H9 (cell line): ENCODE results near the gene FLVCR2. TPM values are rescaled to one million over a fixed set of nuclear protein-coding genes. Genes with fewer than 3 reads are reported as not detected.
A peak's percentile ranks its signal among the peaks of the same experiment; 100 is the strongest.

Experiments
- DNase-seq: peaks from one replicate; pipeline ENCODE4 v3.0.0-alpha.2; 2017
- H2AFZ ChIP-seq: one replicate; pipeline ENCODE4 v1.6.1; 2013; ENCODE audit warnings: mild to moderate bottlenecking, low read length, control low read depth, moderate library complexity
- H2AK5ac ChIP-seq: 2 replicates; pipeline ENCODE4 v1.6.1; 2013; ENCODE audit warnings: low read length, control low read depth, mixed read lengths; ENCODE audit not compliant: insufficient read length
- H2BK120ac ChIP-seq: one replicate; pipeline ENCODE4 v1.6.1; 2013; ENCODE audit warnings: low read depth, mild to moderate bottlenecking, low read length, control low read depth, inconsistent platforms; ENCODE audit not compliant: poor library complexity, severe bottlenecking
- H2BK12ac ChIP-seq: 2 replicates; pipeline ENCODE4 v1.6.1; 2013; ENCODE audit warnings: low read length, control low read depth, mixed read lengths, low read depth; ENCODE audit not compliant: insufficient read length
- H2BK15ac ChIP-seq: 2 replicates; pipeline ENCODE4 v1.6.1; 2013; ENCODE audit warnings: low read depth, low read length, control low read depth
- H2BK20ac ChIP-seq: one replicate; pipeline ENCODE4 v1.6.1; 2013; ENCODE audit warnings: low read depth, mild to moderate bottlenecking, low read length, control low read depth, inconsistent platforms; ENCODE audit not compliant: poor library complexity, severe bottlenecking
- H2BK5ac ChIP-seq: 2 replicates; pipeline ENCODE4 v1.6.1; 2013; ENCODE audit warnings: low read length, control low read depth, mixed read lengths; ENCODE audit not compliant: insufficient read length
- H3K14ac ChIP-seq: 2 replicates; pipeline ENCODE4 v1.6.1; 2013; ENCODE audit warnings: low read length, control low read depth; ENCODE audit not compliant: insufficient read depth
- H3K18ac ChIP-seq: 2 replicates; pipeline ENCODE4 v1.6.1; 2013; ENCODE audit warnings: low read depth, mild to moderate bottlenecking, mixed read lengths, low read length, control low read depth; ENCODE audit not compliant: insufficient read length
- H3K23ac ChIP-seq: 2 replicates; pipeline ENCODE4 v1.6.1; 2013; ENCODE audit warnings: low read length, control low read depth, mixed read lengths, low read depth; ENCODE audit not compliant: insufficient read length
- H3K23me2 ChIP-seq: 2 replicates; pipeline ENCODE4 v1.6.1; 2013; ENCODE audit warnings: low read depth, mild to moderate bottlenecking, mixed read lengths, low read length, control low read depth; ENCODE audit not compliant: insufficient read length, poor library complexity, severe bottlenecking
- H3K27ac ChIP-seq: 2 replicates; pipeline ENCODE4 v1.5.1; 2013; ENCODE audit warnings: low read length, control low read depth, mixed read lengths, low read depth; ENCODE audit not compliant: insufficient read length
- H3K27me3 ChIP-seq: 2 replicates; pipeline ENCODE4 v1.6.1; 2013; ENCODE audit warnings: low read length, control low read depth, inconsistent platforms; ENCODE audit not compliant: insufficient read depth
- H3K4ac ChIP-seq: 2 replicates; pipeline ENCODE4 v1.6.1; 2013; ENCODE audit warnings: low read depth, mild to moderate bottlenecking, control low read depth, inconsistent platforms, low read length, moderate library complexity
- H3K4me1 ChIP-seq: 2 replicates; pipeline ENCODE4 v1.6.1; 2013; ENCODE audit warnings: low read length, control low read depth, inconsistent platforms; ENCODE audit not compliant: insufficient read depth
- H3K4me2 ChIP-seq: 2 replicates; pipeline ENCODE4 v1.6.1; 2013; ENCODE audit warnings: low read length, control low read depth, mixed read lengths; ENCODE audit not compliant: insufficient read length, insufficient read depth
- H3K56ac ChIP-seq: 2 replicates; pipeline ENCODE4 v1.6.1; 2013; ENCODE audit warnings: low read depth, mild to moderate bottlenecking, mixed read lengths, low read length, control low read depth; ENCODE audit not compliant: insufficient read length
- H3K79me1 ChIP-seq: 2 replicates; pipeline ENCODE4 v1.6.1; 2013; ENCODE audit warnings: low read depth, mild to moderate bottlenecking, moderate library complexity, low read length, control low read depth, inconsistent platforms; ENCODE audit not compliant: insufficient read depth, poor library complexity, severe bottlenecking
- H3K79me2 ChIP-seq: 2 replicates; pipeline ENCODE4 v1.6.1; 2013; ENCODE audit warnings: low read length, control low read depth, inconsistent platforms; ENCODE audit not compliant: insufficient read depth
- H3K9ac ChIP-seq: 2 replicates; pipeline ENCODE4 v1.6.1; 2013; ENCODE audit warnings: low read length, control low read depth, mixed read lengths; ENCODE audit not compliant: insufficient read length; ENCODE audit errors: extremely low read depth
- H3K9me3 ChIP-seq: one replicate; pipeline ENCODE4 v1.6.1; 2013; ENCODE audit warnings: low read depth, low read length, inconsistent platforms; ENCODE audit not compliant: control insufficient read depth
- H3T11ph ChIP-seq: one replicate; pipeline ENCODE4 v1.6.1; 2013; ENCODE audit warnings: mild to moderate bottlenecking, low read length, control low read depth, inconsistent platforms
- H4K20me1 ChIP-seq: one replicate; pipeline ENCODE4 v1.6.1; 2013; ENCODE audit not compliant: control insufficient read depth, insufficient read length, insufficient read depth
- H4K5ac ChIP-seq: 2 replicates; pipeline ENCODE4 v1.6.1; 2013; ENCODE audit warnings: low read depth, mild to moderate bottlenecking, mixed read lengths, low read length, control low read depth; ENCODE audit not compliant: insufficient read length
- H4K8ac ChIP-seq: replicated peaks from 2 replicates; pipeline ENCODE4 v1.6.1; 2013; ENCODE audit warnings: low read length, control low read depth, mixed read lengths, low read depth; ENCODE audit not compliant: insufficient read length
- H4K91ac ChIP-seq: 2 replicates; pipeline ENCODE4 v1.6.1; 2013; ENCODE audit warnings: low read depth, mild to moderate bottlenecking, moderate library complexity, mixed read lengths, low read length, control low read depth; ENCODE audit not compliant: insufficient read length
- H3K27ac Mint-ChIP-seq, 3 experiments: 2 replicates in 2 of 3; 3 replicates in 1 of 3; pipeline ENCODE4 v1.8.0; 2020 to 2021; ENCODE audit warnings: mixed read lengths in 3 of 3, mild to moderate bottlenecking in 1 of 3, moderate library complexity in 1 of 3
- H3K27me3 Mint-ChIP-seq: 2 replicates; pipeline ENCODE4 v1.8.0; 2021; ENCODE audit warnings: low read depth, mild to moderate bottlenecking, moderate library complexity, mixed read lengths
- H3K36me3 Mint-ChIP-seq, 3 experiments: 2 replicates in 2 of 3; 3 replicates in 1 of 3; pipeline ENCODE4 v1.8.0; 2020 to 2021; ENCODE audit warnings: low read depth in 3 of 3, mixed read lengths in 3 of 3; ENCODE audit not compliant: insufficient read depth in 1 of 3
- H3K4me1 Mint-ChIP-seq, 2 experiments: 2 replicates each; pipeline ENCODE4 v1.8.0; 2020; ENCODE audit warnings: mixed read lengths in 2 of 2
- H3K4me3 Mint-ChIP-seq, 2 experiments: 2 replicates in 1 of 2; 3 replicates in 1 of 2; pipeline ENCODE4 v1.8.0; 2020 to 2021; ENCODE audit warnings: mild to moderate bottlenecking in 2 of 2, mixed read lengths in 2 of 2, moderate library complexity in 1 of 2
- H3K9me3 Mint-ChIP-seq, 2 experiments: 2 replicates in 1 of 2; 3 replicates in 1 of 2; pipeline ENCODE4 v1.8.0; 2020; ENCODE audit warnings: mild to moderate bottlenecking in 2 of 2, mixed read lengths in 2 of 2, moderate library complexity in 1 of 2
- CTCF ChIP-seq: fragments of 200-600 bp; sonication (generic); conservative IDR thresholded peaks from 3 replicates; pipeline ENCODE4 v1.8.0; 2021; ENCODE audit warnings: antibody characterized with exemption, mild to moderate bottlenecking
- WGBS: extraction: QIAGEN DNeasy Blood & Tissue Kit; methylation state at CpG from one replicate; pipeline ENCODE4 v1.1.7; 2013; ENCODE audit warnings: missing lambda C conversion rate, low lambda C conversion rate, mixed read lengths; ENCODE audit not compliant: insufficient read length; ENCODE audit errors: extremely low coverage; 5-methylcytosine and 5-hydroxymethylcytosine counted together
- long read RNA-seq: library from polyadenylated mRNA; unstranded; transcript quantifications from one replicate; pipeline ENCODE4 v2.0.0, GENCODE V29; 2020
- total RNA-seq: library from RNA; stranded (reverse); gene quantifications from 2 replicates; pipeline ENCODE4 v1.2.1, GENCODE V29; 2021

The FLVCR2 gene, protein sequence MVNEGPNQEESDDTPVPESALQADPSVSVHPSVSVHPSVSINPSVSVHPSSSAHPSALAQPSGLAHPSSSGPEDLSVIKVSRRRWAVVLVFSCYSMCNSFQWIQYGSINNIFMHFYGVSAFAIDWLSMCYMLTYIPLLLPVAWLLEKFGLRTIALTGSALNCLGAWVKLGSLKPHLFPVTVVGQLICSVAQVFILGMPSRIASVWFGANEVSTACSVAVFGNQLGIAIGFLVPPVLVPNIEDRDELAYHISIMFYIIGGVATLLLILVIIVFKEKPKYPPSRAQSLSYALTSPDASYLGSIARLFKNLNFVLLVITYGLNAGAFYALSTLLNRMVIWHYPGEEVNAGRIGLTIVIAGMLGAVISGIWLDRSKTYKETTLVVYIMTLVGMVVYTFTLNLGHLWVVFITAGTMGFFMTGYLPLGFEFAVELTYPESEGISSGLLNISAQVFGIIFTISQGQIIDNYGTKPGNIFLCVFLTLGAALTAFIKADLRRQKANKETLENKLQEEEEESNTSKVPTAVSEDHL
- total RNA-seq = 6.1 and 7.1 TPM in 2 replicates
- long read RNA-seq, transcript FLVCR2-201 (10 exons, 3,632 nt) = major isoform, 7 of 40 reads
- long read RNA-seq, partial matches to known transcripts = 0 of 40 reads
- long read RNA-seq, other reads (novel, unspliced or antisense) = 32 of 40 reads

GRCh38 chr14:75578102-75578785 lies at the start of gene FLVCR2:
Gene FLVCR2 (plus strand): TSS chr14:75578620. CDS start chr14:75578973, 353 bp downstream.
- no peak within 1 kb of the TSS for H2BK5ac ChIP-seq
- Mint-ChIP-seq H3K27ac (peak within 1 kb of the TSS; percentile 57 to 72 (median 59); a peak in 5 of 7 replicates), H3K36me3 (no peaks in the 10 kb centered on the region), H3K4me3 (peak within 1 kb of the TSS; percentile 82 to 90), H3K27me3 (peaks cover 14% of the 10 kb centered on the region), H3K4me1 (peaks cover 12 to 15% of the 10 kb centered on the region in 2 experiments; a peak in 3 of 4 replicates), H3K9me3 (no peaks in the 10 kb centered on the region; a peak in 1 of 5 replicates)
- H3K79me2 ChIP-seq = no peaks in the 10 kb centered on the region
- no peak within 1 kb of the TSS for H4K91ac ChIP-seq
- H3K4me1 ChIP-seq = peaks cover 6% of the 10 kb centered on the region
- no peak within 1 kb of the TSS for H2AK5ac ChIP-seq
- no peaks in the 10 kb centered on the region; the same call in 1 of the 2 replicates for H3K27me3 ChIP-seq
- no peak within 1 kb of the TSS for H3K27ac ChIP-seq
- peaks cover 14% of the 10 kb centered on the region for H3K23me2 ChIP-seq
- H4K20me1 ChIP-seq = no peaks in the 10 kb centered on the region
- H2BK12ac ChIP-seq = no peak within 1 kb of the TSS
- H4K8ac ChIP-seq = no peak within 1 kb of the TSS
- no peak within 1 kb of the TSS for H4K5ac ChIP-seq
- H3K79me1 ChIP-seq = no peaks in the 10 kb centered on the region
- peak within 1 kb of the TSS; percentile 96 for H2AFZ ChIP-seq
- no peaks in the 10 kb centered on the region for H3K9me3 ChIP-seq
- H2BK120ac ChIP-seq = no peak within 1 kb of the TSS
- H3K14ac ChIP-seq = no peak within 1 kb of the TSS
- DNase-seq = peak; percentile 82
- H3K18ac ChIP-seq = peak within 1 kb of the TSS; percentile 39
- no peak within 1 kb of the TSS for H2BK20ac ChIP-seq
- no peak for TF ChIP-seq CTCF
- H3K4me2 ChIP-seq = peak within 1 kb of the TSS; percentile 86
- H3K9ac ChIP-seq = no peak within 1 kb of the TSS
- no peak within 1 kb of the TSS for H3T11ph ChIP-seq
- no peak within 1 kb of the TSS for H3K23ac ChIP-seq
- no peak within 1 kb of the TSS for H3K56ac ChIP-seq
- no peak within 1 kb of the TSS for H3K4ac ChIP-seq
- no peak within 1 kb of the TSS for H2BK15ac ChIP-seq
- WGBS = no CpG with 5 or more reads among the region's 49 CpGs
